Immature natural killer cell (primary cell): Measurements from ENCODE around the gene ZDHHC19. TPM values are rescaled to one million over a fixed set of nuclear protein-coding genes. Genes with fewer than 3 reads are reported as not detected.
"Not testable (repeated sequence)": the region's sequence is repeated elsewhere in the genome, so short reads cannot be mapped to it uniquely, and the experiment has no call there.

ENCODE experiments used
- DNase-seq, 3 donors: peaks; one replicate each; pipeline ENCODE4 v3.0.0; 2022; ENCODE audit warnings: mixed read lengths in 1 of 3
- H3K27ac Mint-ChIP-seq, 6 donors: one replicate each; pipeline ENCODE4 v1.8.0; 2020; ENCODE audit warnings: mixed read lengths in 6 of 6, mild to moderate bottlenecking in 5 of 6, inconsistent platforms in 4 of 6, moderate library complexity in 3 of 6
- H3K27me3 Mint-ChIP-seq, 3 donors: one replicate each; pipeline ENCODE4 v1.8.0; 2020 to 2021; ENCODE audit warnings: low read depth in 3 of 3, mild to moderate bottlenecking in 3 of 3, mixed read lengths in 3 of 3, moderate library complexity in 3 of 3, inconsistent platforms in 1 of 3
- H3K36me3 Mint-ChIP-seq, 3 donors: one replicate each; pipeline ENCODE4 v1.8.0; 2020; ENCODE audit warnings: mixed read lengths in 3 of 3, inconsistent platforms in 2 of 3, mild to moderate bottlenecking in 2 of 3
- H3K4me1 Mint-ChIP-seq, 2 donors: one replicate each; pipeline ENCODE4 v1.8.0; 2020; ENCODE audit warnings: inconsistent platforms in 2 of 2, mild to moderate bottlenecking in 2 of 2, mixed read lengths in 2 of 2, moderate library complexity in 1 of 2
- H3K4me3 Mint-ChIP-seq, 5 donors: one replicate each; pipeline ENCODE4 v1.8.0; 2020; ENCODE audit warnings: mild to moderate bottlenecking in 5 of 5, mixed read lengths in 5 of 5, inconsistent platforms in 3 of 5, moderate library complexity in 3 of 5
- H3K9me3 Mint-ChIP-seq, 6 donors: one replicate each; pipeline ENCODE4 v1.8.0; 2020; ENCODE audit warnings: mild to moderate bottlenecking in 6 of 6, mixed read lengths in 6 of 6, inconsistent platforms in 4 of 6, moderate library complexity in 3 of 6
- polyA plus RNA-seq, 3 donors: library from polyadenylated mRNA; unstranded; fragments of 300-500 nt; fragmentation: Illumina TruSeq; gene quantifications; one replicate each; pipeline ENCODE4 v1.2.3, GENCODE V29; 2021

ZDHHC19 gene
- polyA plus RNA-seq, 3 donors from 2014 or later, result not detected

GRCh38 chr3:196186651-196187573 lies 24.3 kb downstream of the ZDHHC19 start:
- peak in 2 of 3 donors; percentile 8 to 21 for DNase-seq
- no peaks in the 10 kb centered on the region for H3K9me3 Mint-ChIP-seq
- H3K36me3 Mint-ChIP-seq, result no peaks in the 10 kb centered on the region
- peaks cover 4 to 10% of the 10 kb centered on the region in 2 donors for H3K4me1 Mint-ChIP-seq
- peaks cover 0 to 2% (median 2%) of the 10 kb centered on the region in 3 donors for H3K27me3 Mint-ChIP-seq
- H3K4me3 Mint-ChIP-seq, result peak overlapping the region in 2 of 5 donors; percentile 56 to 57
- peak overlapping the region in 4 of 6 donors; percentile 23 to 80 (median 58) for H3K27ac Mint-ChIP-seq

DNA sequence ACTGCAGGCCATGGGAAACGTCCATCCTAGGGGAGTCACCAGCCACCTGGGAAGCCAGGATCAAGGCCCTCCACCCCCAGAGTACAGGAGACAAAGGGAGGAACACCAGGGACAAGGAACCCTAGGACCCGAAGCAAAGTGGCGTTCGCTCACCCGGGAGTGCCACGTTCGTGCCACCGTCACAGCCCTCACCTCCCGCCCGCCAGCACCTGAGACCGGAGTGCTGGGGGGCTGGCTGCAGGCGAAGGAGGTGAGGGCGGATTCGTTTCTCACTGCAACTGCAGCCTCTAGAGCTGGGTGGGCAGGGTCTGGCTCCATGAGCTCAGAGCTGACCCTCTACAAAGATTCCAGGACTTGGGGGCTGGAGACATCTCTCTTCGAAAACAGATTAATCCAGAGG lies 26.3 kb downstream of the ZDHHC19 start:
- peaks cover 0 to 2% (median 2%) of the 10 kb centered on the region in 3 donors for H3K27me3 Mint-ChIP-seq
- H3K4me1 Mint-ChIP-seq, result peaks cover 11 to 18% of the 10 kb centered on the region in 2 donors
- no peak overlapping the region for H3K4me3 Mint-ChIP-seq
- DNase-seq, result no peak
- no peaks in the 10 kb centered on the region for H3K36me3 Mint-ChIP-seq
- no peaks in the 10 kb centered on the region for H3K9me3 Mint-ChIP-seq
- no peak overlapping the region for H3K27ac Mint-ChIP-seq

DNA sequence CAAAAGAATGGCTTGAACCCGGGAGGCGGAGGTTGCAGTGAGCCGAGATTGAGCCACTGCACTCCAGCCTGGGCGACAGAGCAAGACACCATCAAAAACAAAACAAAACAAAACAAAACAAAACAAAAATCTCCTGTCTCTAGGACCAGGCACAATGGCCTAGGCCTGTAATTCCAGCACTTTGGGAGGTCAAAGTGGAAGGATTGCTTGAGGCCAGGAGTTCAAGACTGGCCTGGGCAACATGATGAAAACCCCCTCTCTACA lies 27.1 kb downstream of the ZDHHC19 start:
- not testable (repeated sequence) for H3K27ac Mint-ChIP-seq, H3K36me3 Mint-ChIP-seq, H3K4me3 Mint-ChIP-seq, DNase-seq, H3K9me3 Mint-ChIP-seq, H3K27me3 Mint-ChIP-seq
- H3K4me1 Mint-ChIP-seq, result peaks cover 19 to 25% of the 10 kb centered on the region in 2 donors

DNA sequence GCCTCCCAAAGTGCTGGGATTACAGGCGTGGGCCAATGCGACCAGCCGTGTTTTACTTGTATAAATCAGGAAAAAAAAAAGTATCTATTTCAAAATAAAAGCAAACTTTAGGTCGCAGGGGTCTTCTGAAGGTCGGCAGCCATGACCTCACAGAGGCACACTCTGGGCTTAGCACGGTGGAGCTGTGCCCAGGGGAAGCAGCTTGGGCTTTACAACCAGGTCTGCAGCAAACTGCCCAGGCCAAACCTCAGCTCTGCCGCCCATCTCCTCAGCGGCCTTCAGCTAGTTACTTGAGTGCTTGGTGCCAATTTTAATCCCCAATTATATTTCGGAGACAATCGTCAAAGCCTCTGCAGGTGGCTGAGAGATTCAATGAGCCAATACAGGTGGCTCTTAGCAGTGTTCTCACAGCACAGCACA lies 30.1 kb downstream of the ZDHHC19 start:
- H3K36me3 Mint-ChIP-seq, result no peaks in the 10 kb centered on the region
- peaks cover 0 to 2% (median 2%) of the 10 kb centered on the region in 3 donors for H3K27me3 Mint-ChIP-seq
- H3K9me3 Mint-ChIP-seq, result no peaks in the 10 kb centered on the region
- DNase-seq, result no peak
- H3K27ac Mint-ChIP-seq, result peak overlapping the region in 2 of 6 donors; percentile 10 to 81
- no peak overlapping the region for H3K4me3 Mint-ChIP-seq
- peaks cover 21% of the 10 kb centered on the region in 2 donors for H3K4me1 Mint-ChIP-seq

- Mint-ChIP-seq H3K27ac (peak overlapping the region in 2 of 6 donors; percentile 65 to 87), H3K4me1 (peaks cover 21% of the 10 kb centered on the region in 2 donors), H3K36me3 (no peaks in the 10 kb centered on the region), H3K9me3 (no peaks in the 10 kb centered on the region), H3K4me3 (peak overlapping the region in 3 of 5 donors; percentile 70 to 82 (median 75)), H3K27me3 (peaks cover 0 to 2% (median 2%) of the 10 kb centered on the region in 3 donors)
- no peak for DNase-seq
Measured at GRCh38 chr3:196180346-196180745, 30.9 kb downstream of the ZDHHC19 start.

DNA sequence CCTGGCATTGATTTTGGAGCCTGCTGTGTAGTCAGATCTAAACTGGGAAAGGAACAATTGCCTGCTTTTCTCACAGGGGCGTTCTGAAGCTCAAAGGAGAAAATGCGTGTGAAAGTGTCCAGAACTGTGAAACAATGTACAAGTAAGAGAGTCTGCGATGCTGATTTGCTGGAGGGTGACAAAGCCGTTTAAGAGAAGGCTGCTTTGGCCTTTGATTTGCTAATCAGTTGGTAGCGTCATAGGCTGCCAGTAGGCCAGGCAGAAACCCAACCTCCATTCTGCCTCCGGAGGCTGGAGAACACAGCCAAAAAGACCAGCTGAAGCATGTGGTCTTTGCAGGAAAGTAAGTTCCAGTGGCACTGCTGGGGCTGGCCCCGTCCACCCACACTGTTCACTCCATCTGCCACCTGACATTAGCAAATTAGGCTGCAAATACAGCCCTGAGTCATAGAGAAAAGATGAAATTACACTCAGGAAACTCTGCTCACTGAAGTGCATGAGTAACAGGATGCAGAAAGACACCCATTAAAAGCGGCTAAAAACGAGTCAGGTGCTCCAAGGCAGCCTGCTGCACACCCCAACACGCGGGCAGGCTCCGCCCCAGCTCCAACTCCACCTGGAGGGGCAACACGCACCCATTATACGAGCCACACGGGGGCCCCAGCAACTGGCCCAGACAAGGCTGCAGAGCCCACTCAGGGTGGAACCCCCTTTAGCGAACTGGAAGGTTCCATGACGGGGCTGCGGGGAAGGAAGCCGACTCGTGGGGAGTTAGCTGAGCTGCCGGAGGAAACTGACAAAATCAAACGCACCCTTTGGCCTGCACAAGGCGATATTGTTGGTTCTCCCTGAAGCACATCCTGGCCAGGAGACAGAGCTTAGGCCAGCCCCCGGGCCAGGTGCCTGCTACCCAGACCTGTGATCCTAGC lies 31.6 kb downstream of the ZDHHC19 start:
- H3K4me3 Mint-ChIP-seq, result peak overlapping the region; percentile 62 to 82 (median 70)
- peaks cover 21% of the 10 kb centered on the region in 2 donors for H3K4me1 Mint-ChIP-seq
- H3K27me3 Mint-ChIP-seq, result peaks cover 0 to 2% (median 2%) of the 10 kb centered on the region in 3 donors

GRCh38 chr3:196178993-196179379 lies 32.2 kb downstream of the ZDHHC19 start:
- H3K4me3 Mint-ChIP-seq, result peak overlapping the region in 3 of 5 donors; percentile 62 to 82 (median 75)
- no peak for DNase-seq

More for the DNA sequence above, 31.6 kb downstream of the ZDHHC19 start:
- Mint-ChIP-seq H3K27ac (peak overlapping the region; percentile 58 to 90 (median 70)), H3K36me3 (no peaks in the 10 kb centered on the region), H3K9me3 (no peaks in the 10 kb centered on the region)
- peak; percentile 46 to 74 (median 48) for DNase-seq

GRCh38 chr3:196177967-196178366 lies 33.2 kb downstream of the ZDHHC19 start:
- H3K27ac Mint-ChIP-seq, result no peak overlapping the region
- H3K4me3 Mint-ChIP-seq, result no peak overlapping the region
- no peak for DNase-seq
- H3K9me3 Mint-ChIP-seq, result no peaks in the 10 kb centered on the region
- H3K4me1 Mint-ChIP-seq, result peaks cover 21% of the 10 kb centered on the region in 2 donors
- H3K36me3 Mint-ChIP-seq, result no peaks in the 10 kb centered on the region
- peaks cover 0 to 4% (median 0%) of the 10 kb centered on the region in 3 donors for H3K27me3 Mint-ChIP-seq

More at GRCh38 chr3:196178993-196179379, 32.2 kb downstream of the ZDHHC19 start:
- peaks cover 0 to 4% (median 2%) of the 10 kb centered on the region in 3 donors for H3K27me3 Mint-ChIP-seq
- H3K9me3 Mint-ChIP-seq, result no peaks in the 10 kb centered on the region
- no peaks in the 10 kb centered on the region for H3K36me3 Mint-ChIP-seq
- peaks cover 21% of the 10 kb centered on the region in 2 donors for H3K4me1 Mint-ChIP-seq
- H3K27ac Mint-ChIP-seq, result peak overlapping the region; percentile 58 to 90 (median 70)

- Mint-ChIP-seq H3K4me1 (peaks cover 21% of the 10 kb centered on the region in 2 donors), H3K36me3 (no peaks in the 10 kb centered on the region), H3K27me3 (peaks cover 0 to 4% (median 0%) of the 10 kb centered on the region in 3 donors), H3K4me3 (no peak overlapping the region), H3K9me3 (no peaks in the 10 kb centered on the region), H3K27ac (no peak overlapping the region)
- DNase-seq, result no peak
Measured at GRCh38 chr3:196177567-196177966, 33.6 kb downstream of the ZDHHC19 start.

DNA sequence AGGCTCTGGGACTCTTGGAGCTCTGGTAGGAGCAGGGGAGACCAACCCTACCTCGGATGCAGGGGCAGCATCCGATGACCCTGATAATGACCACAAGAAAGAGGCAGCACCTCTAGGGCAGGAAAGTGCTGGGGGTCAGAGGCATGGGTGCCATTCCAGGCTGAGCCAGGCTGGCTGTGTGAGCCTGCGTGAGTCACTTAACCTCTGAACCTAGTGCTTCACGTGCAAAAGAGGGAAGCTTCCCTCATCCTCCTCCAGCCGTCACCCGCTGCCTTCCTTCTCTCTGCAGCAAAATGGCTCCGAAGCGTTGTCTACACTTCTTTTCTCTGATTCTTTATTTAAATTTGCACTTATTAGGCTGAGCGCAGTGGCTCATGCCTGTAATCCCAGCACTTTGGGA lies 35.5 kb downstream of the ZDHHC19 start:
- no peak overlapping the region for H3K4me3 Mint-ChIP-seq
- no peak overlapping the region for H3K27ac Mint-ChIP-seq
- no peaks in the 10 kb centered on the region for H3K9me3 Mint-ChIP-seq
- no peaks in the 10 kb centered on the region for H3K36me3 Mint-ChIP-seq
- no peak for DNase-seq
- H3K4me1 Mint-ChIP-seq, result peaks cover 12 to 13% of the 10 kb centered on the region in 2 donors
- peaks cover 0 to 4% (median 2%) of the 10 kb centered on the region in 3 donors for H3K27me3 Mint-ChIP-seq

- H3K27me3 Mint-ChIP-seq, result peaks cover 0 to 4% (median 2%) of the 10 kb centered on the region in 3 donors
- no peaks in the 10 kb centered on the region for H3K36me3 Mint-ChIP-seq
- no peak overlapping the region for H3K27ac Mint-ChIP-seq
Measured at GRCh38 chr3:196175116-196175625, 36.0 kb downstream of the ZDHHC19 start.

DNA sequence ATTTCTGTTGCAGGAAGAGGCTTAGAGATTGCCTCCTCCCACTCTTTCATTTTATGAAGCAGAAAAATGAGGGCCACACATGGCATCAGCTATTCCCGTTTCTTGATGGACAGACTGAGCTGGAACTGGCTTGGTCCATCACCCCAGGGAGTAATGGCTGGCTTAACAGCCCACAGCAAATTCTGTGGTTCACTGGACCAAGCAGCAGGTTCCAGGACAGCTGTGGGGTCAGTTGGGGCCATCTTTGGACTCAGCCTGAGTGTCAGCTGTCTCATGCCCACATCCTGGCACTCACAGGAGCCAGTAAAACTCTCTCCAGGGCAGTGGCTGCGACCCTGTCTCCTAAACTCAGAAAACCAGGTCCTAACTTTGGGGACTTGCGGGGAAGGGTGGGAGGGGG lies 36.5 kb downstream of the ZDHHC19 start:
- H3K9me3 Mint-ChIP-seq, result no peaks in the 10 kb centered on the region
- DNase-seq, result no peak

More at GRCh38 chr3:196175116-196175625, 36.0 kb downstream of the ZDHHC19 start:
- Mint-ChIP-seq H3K9me3 (no peaks in the 10 kb centered on the region), H3K4me3 (no peak overlapping the region), H3K4me1 (peaks cover 12 to 13% of the 10 kb centered on the region in 2 donors)
- DNase-seq, result no peak

DNA sequence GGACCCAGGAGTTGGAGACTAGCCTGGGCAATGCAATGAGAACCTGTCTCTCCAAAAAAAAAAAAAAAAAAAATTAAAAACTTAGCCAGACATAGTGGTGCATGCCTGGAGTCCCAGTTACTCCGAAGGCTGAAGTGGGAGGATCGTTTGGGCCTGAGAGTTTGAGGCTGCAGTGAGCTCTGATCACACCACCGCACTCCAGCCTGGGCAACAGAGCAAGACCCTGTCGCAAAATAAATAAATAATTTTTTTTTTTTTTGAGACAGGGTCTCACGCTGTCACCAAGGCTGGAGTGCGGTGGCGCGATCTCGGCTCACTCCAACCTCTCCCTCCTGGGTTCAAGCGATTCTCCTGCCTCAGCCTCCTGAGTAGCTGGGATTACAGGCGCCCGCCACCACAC lies 40.9 kb downstream of the ZDHHC19 start:
- not testable (repeated sequence) for DNase-seq, H3K36me3 Mint-ChIP-seq, H3K27ac Mint-ChIP-seq

More for the DNA sequence above, 36.5 kb downstream of the ZDHHC19 start:
- H3K27ac Mint-ChIP-seq, result no peak overlapping the region
- no peak overlapping the region for H3K4me3 Mint-ChIP-seq
- H3K36me3 Mint-ChIP-seq, result no peaks in the 10 kb centered on the region
- H3K4me1 Mint-ChIP-seq, result peaks cover 7% of the 10 kb centered on the region in 2 donors
- H3K27me3 Mint-ChIP-seq, result peaks cover 0 to 4% (median 2%) of the 10 kb centered on the region in 3 donors

More for the DNA sequence above, 40.9 kb downstream of the ZDHHC19 start:
- H3K27me3 Mint-ChIP-seq, H3K4me3 Mint-ChIP-seq, H3K9me3 Mint-ChIP-seq, H3K4me1 Mint-ChIP-seq: not testable (repeated sequence)
